Esophagus squamous epithelium (tissue), 4 donors: Measurements from ENCODE around the gene ANXA1.

Experiments used
- POLR2A ChIP-seq, 4 donors: fragments of 450-650 bp; IDR thresholded peaks; one replicate each; pipeline ENCODE4 v1.6.1; 2017; ENCODE audit warnings: antibody characterized with exemption in 4 of 4, mild to moderate bottlenecking in 4 of 4, moderate library complexity in 3 of 4
- TF ChIP-seq, protein P1 (sequence below), 6 experiments: fragments of 450-650 bp in 4 of 6; fragments of 200-600 bp in 2 of 6; sonication (generic) in 2 of 6; IDR thresholded peaks; one replicate each; pipeline ENCODE4 v1.5.1; 2016 to 2019; ENCODE audit warnings: antibody characterized with exemption in 6 of 6, mild to moderate bottlenecking in 4 of 6, moderate library complexity in 4 of 6

DNA sequence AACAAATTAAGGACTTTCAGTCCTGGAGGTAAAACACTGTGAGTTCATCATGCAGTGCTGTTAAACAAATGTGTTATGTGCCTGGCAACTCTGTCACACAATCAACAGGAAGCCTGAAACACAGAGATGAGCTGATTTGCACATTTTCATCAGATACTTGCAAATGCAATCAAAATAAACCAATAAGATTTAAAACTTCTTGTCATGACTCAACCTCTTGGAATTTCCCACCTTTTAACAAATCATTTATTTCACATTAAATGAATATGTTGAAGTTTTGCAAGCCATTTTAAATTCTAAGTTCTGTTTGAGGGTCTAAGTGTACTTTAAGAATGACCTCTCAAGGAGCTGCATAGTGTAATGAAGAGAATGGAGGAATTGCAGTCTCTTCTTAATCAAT is 64.4 kb downstream of the ANXA1 start:
- TF ChIP-seq, protein P1, sequence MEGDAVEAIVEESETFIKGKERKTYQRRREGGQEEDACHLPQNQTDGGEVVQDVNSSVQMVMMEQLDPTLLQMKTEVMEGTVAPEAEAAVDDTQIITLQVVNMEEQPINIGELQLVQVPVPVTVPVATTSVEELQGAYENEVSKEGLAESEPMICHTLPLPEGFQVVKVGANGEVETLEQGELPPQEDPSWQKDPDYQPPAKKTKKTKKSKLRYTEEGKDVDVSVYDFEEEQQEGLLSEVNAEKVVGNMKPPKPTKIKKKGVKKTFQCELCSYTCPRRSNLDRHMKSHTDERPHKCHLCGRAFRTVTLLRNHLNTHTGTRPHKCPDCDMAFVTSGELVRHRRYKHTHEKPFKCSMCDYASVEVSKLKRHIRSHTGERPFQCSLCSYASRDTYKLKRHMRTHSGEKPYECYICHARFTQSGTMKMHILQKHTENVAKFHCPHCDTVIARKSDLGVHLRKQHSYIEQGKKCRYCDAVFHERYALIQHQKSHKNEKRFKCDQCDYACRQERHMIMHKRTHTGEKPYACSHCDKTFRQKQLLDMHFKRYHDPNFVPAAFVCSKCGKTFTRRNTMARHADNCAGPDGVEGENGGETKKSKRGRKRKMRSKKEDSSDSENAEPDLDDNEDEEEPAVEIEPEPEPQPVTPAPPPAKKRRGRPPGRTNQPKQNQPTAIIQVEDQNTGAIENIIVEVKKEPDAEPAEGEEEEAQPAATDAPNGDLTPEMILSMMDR (IDR thresholded peaks at IDR 0.05), result no peak
- no peak for TF ChIP-seq POLR2A (IDR thresholded peaks at IDR 0.05)
